Fibroblast of lung (primary cell): ENCODE results near the gene ZNHIT6. TPM values are rescaled to one million over a fixed set of nuclear protein-coding genes. Genes with fewer than 3 reads are reported as not detected.
A peak's percentile ranks its signal among the peaks of the same experiment; 100 is the strongest.

ENCODE experiments used
- DNase-seq, 2 donors: peaks; one replicate each; pipeline versions ENCODE4 v3.0.0 to v3.0.0-alpha.2; 2010; ENCODE audit warnings: low read depth in 2 of 2
- H2AFZ ChIP-seq: 2 replicates; pipeline ENCODE4 v1.5.1; 2012; ENCODE audit warnings: low read length, control low read depth, inconsistent platforms
- H3K27ac ChIP-seq: 2 replicates; pipeline ENCODE4 v1.5.1; 2011; ENCODE audit warnings: low read length, control low read depth; ENCODE audit not compliant: insufficient read depth
- H3K27me3 ChIP-seq: 2 replicates; pipeline ENCODE4 v1.5.1; 2011; ENCODE audit warnings: mild to moderate bottlenecking, low read length; ENCODE audit not compliant: control insufficient read depth, insufficient read depth
- H3K36me3 ChIP-seq: 2 replicates; pipeline ENCODE4 v1.5.1; 2011; ENCODE audit warnings: low read length; ENCODE audit not compliant: control insufficient read depth, insufficient read depth
- H3K4me1 ChIP-seq: 2 replicates; pipeline ENCODE4 v1.5.1; 2011; ENCODE audit warnings: low read length; ENCODE audit not compliant: control insufficient read depth, insufficient read depth; ENCODE audit errors: extremely low read depth
- H3K4me2 ChIP-seq: 2 replicates; pipeline ENCODE4 v1.5.1; 2011; ENCODE audit warnings: low read length, control low read depth; ENCODE audit not compliant: insufficient read depth; ENCODE audit errors: extremely low read depth
- H3K4me3 ChIP-seq, 4 experiments: fragments of 200-600 bp in 1 of 4; sonication (generic) in 1 of 4; replicated peaks in 1 of 4; 2 replicates each; pipeline ENCODE4 v1.5.1; 2011 to 2016; ENCODE audit warnings: low read length in 4 of 4, low read depth in 3 of 4, mild to moderate bottlenecking in 3 of 4, control low read depth in 2 of 4, inconsistent platforms in 1 of 4, mixed read lengths in 1 of 4; ENCODE audit not compliant: insufficient read depth in 1 of 4; ENCODE audit errors: control extremely low read depth in 1 of 4
- H3K79me2 ChIP-seq: 2 replicates; pipeline ENCODE4 v1.5.1; 2012; ENCODE audit warnings: mild to moderate bottlenecking, low read length, inconsistent platforms; ENCODE audit not compliant: control insufficient read depth, insufficient read depth
- H3K9ac ChIP-seq: 2 replicates; pipeline ENCODE4 v1.5.1; 2011; ENCODE audit warnings: mild to moderate bottlenecking, low read length, control low read depth; ENCODE audit not compliant: insufficient read depth
- H3K9me3 ChIP-seq: 2 replicates; pipeline ENCODE4 v1.5.1; 2012; ENCODE audit warnings: low read depth, low read length; ENCODE audit not compliant: control insufficient read depth, insufficient read depth
- H4K20me1 ChIP-seq: 2 replicates; pipeline ENCODE4 v1.5.1; 2011; ENCODE audit warnings: low read length; ENCODE audit not compliant: control insufficient read depth, insufficient read depth; ENCODE audit errors: extremely low read depth
- EZH2 ChIP-seq: IDR thresholded peaks from 2 replicates; pipeline ENCODE4 v1.5.1; 2012; ENCODE audit warnings: low read length, control low read depth, mild to moderate bottlenecking; ENCODE audit errors: missing control alignments
- polyA plus RNA-seq, 2 donors: library from polyadenylated mRNA; depleted of rRNA in 1 of 2; stranded (reverse) in 1 of 2; unstranded in 1 of 2; fragments of >200 nt; gene quantifications; 2 replicates each; pipeline ENCODE4 v1.2.1, GENCODE V29; 2011 to 2012; ENCODE audit warnings: missing spikeins in 1 of 2
- total RNA-seq: library from RNA; depleted of rRNA; stranded (reverse); fragments of >200 nt; gene quantifications from 2 replicates; pipeline ENCODE4 v1.2.1, GENCODE V29; 2014
- TF ChIP-seq, protein P1 (sequence below), 2 donors: IDR thresholded peaks in 1 of 2; conservative IDR thresholded peaks in 1 of 2; 1 replicate in 1 of 2; 2 replicates in 1 of 2; pipeline ENCODE4 v1.5.1; 2011 to 2012; ENCODE audit warnings: low read length in 2 of 2, control low read depth in 1 of 2, inconsistent platforms in 1 of 2, low read depth in 1 of 2, mild to moderate bottlenecking in 1 of 2

ZNHIT6 gene
- total and polyA plus RNA-seq, 2 donors (not counting 1 experiment from before 2014, with no cell fraction given): 14.3 to 15.5 TPM

DNA sequence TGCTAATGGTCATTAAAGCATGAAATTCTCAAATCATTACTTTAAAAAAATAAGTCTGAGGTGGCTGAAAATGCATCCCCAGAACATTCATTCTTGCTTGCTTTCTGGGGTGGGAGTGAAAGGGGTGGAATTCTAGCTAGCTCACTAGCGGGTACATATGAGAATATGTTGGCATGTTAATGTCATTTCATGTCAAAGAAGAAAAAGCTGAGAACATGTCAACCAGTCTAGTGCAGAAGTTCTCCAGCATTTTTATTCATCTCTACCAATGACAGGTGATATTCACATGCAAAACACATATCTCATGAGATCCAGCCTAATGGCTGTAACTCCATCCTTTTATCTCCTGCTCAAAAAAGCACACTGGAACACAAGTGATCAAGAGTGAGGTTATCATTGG is 49.1 kb downstream of the ZNHIT6 start:
- Histone ChIP-seq H3K4me3 (no peak overlapping the region), H3K9ac (no peak overlapping the region), H3K36me3 (no peaks in the 10 kb centered on the region), H4K20me1 (no peaks in the 10 kb centered on the region), H3K4me1 (no peaks in the 10 kb centered on the region), H3K4me2 (no peak overlapping the region), H3K79me2 (no peaks in the 10 kb centered on the region), H2AFZ (no peak overlapping the region), H3K9me3 (no peaks in the 10 kb centered on the region), H3K27ac (no peak overlapping the region), H3K27me3 (no peaks in the 10 kb centered on the region)
- TF ChIP-seq EZH2: no peak
- TF ChIP-seq, protein P1, sequence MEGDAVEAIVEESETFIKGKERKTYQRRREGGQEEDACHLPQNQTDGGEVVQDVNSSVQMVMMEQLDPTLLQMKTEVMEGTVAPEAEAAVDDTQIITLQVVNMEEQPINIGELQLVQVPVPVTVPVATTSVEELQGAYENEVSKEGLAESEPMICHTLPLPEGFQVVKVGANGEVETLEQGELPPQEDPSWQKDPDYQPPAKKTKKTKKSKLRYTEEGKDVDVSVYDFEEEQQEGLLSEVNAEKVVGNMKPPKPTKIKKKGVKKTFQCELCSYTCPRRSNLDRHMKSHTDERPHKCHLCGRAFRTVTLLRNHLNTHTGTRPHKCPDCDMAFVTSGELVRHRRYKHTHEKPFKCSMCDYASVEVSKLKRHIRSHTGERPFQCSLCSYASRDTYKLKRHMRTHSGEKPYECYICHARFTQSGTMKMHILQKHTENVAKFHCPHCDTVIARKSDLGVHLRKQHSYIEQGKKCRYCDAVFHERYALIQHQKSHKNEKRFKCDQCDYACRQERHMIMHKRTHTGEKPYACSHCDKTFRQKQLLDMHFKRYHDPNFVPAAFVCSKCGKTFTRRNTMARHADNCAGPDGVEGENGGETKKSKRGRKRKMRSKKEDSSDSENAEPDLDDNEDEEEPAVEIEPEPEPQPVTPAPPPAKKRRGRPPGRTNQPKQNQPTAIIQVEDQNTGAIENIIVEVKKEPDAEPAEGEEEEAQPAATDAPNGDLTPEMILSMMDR (conservative IDR thresholded peaks at IDR 0.05 in 1 of 2, IDR thresholded peaks at IDR 0.05 in 1 of 2; ENCODE audit: low read depth in 1 of 2, low read length in 2 of 2): no peak
- DNase-seq: no peak

DNA sequence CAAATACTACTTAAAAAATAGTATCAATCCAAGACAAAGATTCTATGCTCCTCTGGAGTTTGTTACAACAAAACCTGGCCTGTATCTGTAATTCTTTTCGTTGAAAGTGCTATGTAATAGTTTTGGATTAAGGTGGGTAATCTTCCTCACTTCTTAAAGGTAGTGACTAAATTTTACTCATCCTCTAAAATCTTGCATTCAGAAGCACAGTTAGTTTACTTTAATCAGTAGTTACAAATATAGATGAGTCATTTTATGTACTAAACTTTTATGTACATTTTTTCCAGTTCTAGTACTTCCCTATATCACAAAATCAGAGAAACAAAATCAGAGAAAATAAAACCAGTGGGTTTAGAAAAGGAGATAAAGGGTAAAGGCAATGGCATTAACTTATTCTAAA is 51.3 kb downstream of the ZNHIT6 start:
- H3K4me2 ChIP-seq: no peak overlapping the region

DNA sequence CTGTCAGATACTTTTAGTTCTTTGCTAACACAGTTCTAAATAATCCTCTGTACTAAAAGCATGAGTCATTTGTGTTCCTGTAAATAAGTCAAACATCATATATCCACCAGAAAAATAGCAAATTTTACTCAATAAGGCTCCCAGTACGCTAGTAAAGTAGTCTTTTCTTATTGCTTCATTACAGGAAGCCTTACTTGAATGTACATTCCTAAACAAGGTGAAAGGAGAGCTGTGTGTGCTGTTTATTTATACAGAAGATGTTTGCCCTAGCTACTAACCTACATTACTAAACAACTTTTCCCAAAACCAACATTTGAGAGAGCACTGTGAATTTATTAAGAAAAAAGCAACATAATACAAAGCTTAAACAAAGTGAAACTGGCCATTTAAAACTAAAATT is 52.0 kb downstream of the ZNHIT6 start:
- Histone ChIP-seq H3K36me3 (peaks cover 1% of the 10 kb centered on the region), H3K27me3 (no peaks in the 10 kb centered on the region), H3K4me1 (no peaks in the 10 kb centered on the region), H3K9ac (no peak overlapping the region), H3K27ac (no peak overlapping the region), H4K20me1 (no peaks in the 10 kb centered on the region), H3K9me3 (no peaks in the 10 kb centered on the region), H3K4me3 (no peak overlapping the region), H3K4me2 (no peak overlapping the region), H3K79me2 (no peaks in the 10 kb centered on the region), H2AFZ (no peak overlapping the region)
- DNase-seq: peak; percentile 2 to 20
- TF ChIP-seq EZH2: no peak
- TF ChIP-seq, protein P1 (conservative IDR thresholded peaks at IDR 0.05 in 1 of 2, IDR thresholded peaks at IDR 0.05 in 1 of 2; ENCODE audit: low read depth in 1 of 2, low read length in 2 of 2): no peak

More for the DNA sequence above, 51.3 kb downstream of the ZNHIT6 start:
- no peaks in the 10 kb centered on the region for H3K79me2 ChIP-seq
- H3K4me3 ChIP-seq: no peak overlapping the region
- H2AFZ ChIP-seq: no peak overlapping the region
- DNase-seq: no peak
- H3K4me1 ChIP-seq: no peaks in the 10 kb centered on the region
- H3K9ac ChIP-seq: no peak overlapping the region
- H4K20me1 ChIP-seq: no peaks in the 10 kb centered on the region
- H3K27me3 ChIP-seq: no peaks in the 10 kb centered on the region
- TF ChIP-seq, protein P1 (conservative IDR thresholded peaks at IDR 0.05 in 1 of 2, IDR thresholded peaks at IDR 0.05 in 1 of 2; ENCODE audit: low read depth in 1 of 2, low read length in 2 of 2): no peak
- TF ChIP-seq EZH2: no peak
- H3K9me3 ChIP-seq: no peaks in the 10 kb centered on the region
- peaks cover 1% of the 10 kb centered on the region for H3K36me3 ChIP-seq
- no peak overlapping the region for H3K27ac ChIP-seq
